COLO668 (cell line): ENCODE measurements around the gene PRR27.

ENCODE experiments used
- DNase-seq: peaks from one replicate; lab custom pipeline; 2025; ENCODE audit not compliant: unreplicated experiment; lab: John Stamatoyannopoulos, UW

PRR27 gene

GRCh38 chr4:70153937-70154336 lies at the start of gene PRR27:
TSS of gene PRR27 (plus strand) at chr4:70154237. CDS start at chr4:70154376, 139 bp downstream.
- DNase-seq = no peak

GRCh38 chr4:70110917-70111316 lies 43.1 kb upstream of the PRR27 start:
- no peak for DNase-seq

- no peak for DNase-seq
Measured at GRCh38 chr4:70113656-70114055, 40.4 kb upstream of the PRR27 start.

GRCh38 chr4:70114096-70114495 lies 39.9 kb upstream of the PRR27 start:
- no peak for DNase-seq

- DNase-seq = no peak
Measured at GRCh38 chr4:70120323-70120722, 33.7 kb upstream of the PRR27 start.

GRCh38 chr4:70133473-70133872 lies 20.6 kb upstream of the PRR27 start:
- DNase-seq = no peak

GRCh38 chr4:70138751-70139150 lies 15.3 kb upstream of the PRR27 start:
- no peak for DNase-seq

- no peak for DNase-seq
Measured at GRCh38 chr4:70151271-70151670, 2.8 kb upstream of the PRR27 start.

- no peak for DNase-seq
Measured at GRCh38 chr4:70152088-70152487, 1.9 kb upstream of the PRR27 start.

- DNase-seq = peak; percentile 32
Measured at GRCh38 chr4:70158576-70158975, 4.5 kb downstream of the PRR27 start.

GRCh38 chr4:70177090-70177489 lies 23.1 kb downstream of the PRR27 start:
- DNase-seq = no peak

GRCh38 chr4:70178075-70178660 lies 24.1 kb downstream of the PRR27 start:
- DNase-seq = no peak

- no peak for DNase-seq
Measured at GRCh38 chr4:70179811-70180210, 25.8 kb downstream of the PRR27 start.

- no peak for DNase-seq
Measured at GRCh38 chr4:70181864-70182263, 27.8 kb downstream of the PRR27 start.

GRCh38 chr4:70182517-70183167 lies 28.6 kb downstream of the PRR27 start:
- no peak for DNase-seq

GRCh38 chr4:70183168-70183939 lies 29.3 kb downstream of the PRR27 start:
- peak; percentile 8 for DNase-seq

- DNase-seq = no peak
Measured at GRCh38 chr4:70183940-70184246, 29.9 kb downstream of the PRR27 start.

- DNase-seq = no peak
Measured at GRCh38 chr4:70187216-70187615, 33.2 kb downstream of the PRR27 start.

GRCh38 chr4:70190579-70190978 lies 36.5 kb downstream of the PRR27 start:
- no peak for DNase-seq

GRCh38 chr4:70191647-70192046 lies 37.6 kb downstream of the PRR27 start:
- DNase-seq = no peak

GRCh38 chr4:70192895-70193294 lies 38.9 kb downstream of the PRR27 start:
- DNase-seq = no peak

GRCh38 chr4:70195425-70195824 lies 41.4 kb downstream of the PRR27 start, which contains the start of gene ODAM:
TSS of gene ODAM (plus strand) at chr4:70195725. CDS start at chr4:70196544, 819 bp downstream.
- no peak for DNase-seq
